SK-MEL-5 (cell line): ENCODE data around the gene ALDH6A1. TPM values are rescaled to one million over a fixed set of nuclear protein-coding genes. Genes with fewer than 3 reads are reported as not detected.
"Not testable (repeated sequence)": the region's sequence is repeated elsewhere in the genome, so short reads cannot be mapped to it uniquely, and the experiment has no call there.

Source experiments
- DNase-seq: peaks from one replicate; pipeline ENCODE4 v3.0.0-alpha.2; 2016; ENCODE audit warnings: low read depth, low spot score
- in situ Hi-C: cut with HindIII; loops from 2 replicates; pipeline ENCODE4 v1.10.0; 2016; ENCODE audit warnings: low sequenced_read_pairs, high pct_unique_total_duplicates, low pct_unique_long_range_greater_than_20kb
- polyA plus RNA-seq, 2 experiments: library from polyadenylated mRNA; depleted of rRNA; stranded (reverse); fragments of >200 nt; gene quantifications; 2 replicates each; pipeline ENCODE4 v1.2.3, GENCODE V29; 2015
- total RNA-seq: library from RNA; depleted of rRNA; stranded (reverse); fragments of >200 nt; shearing (Covaris generic); gene quantifications from 2 replicates; pipeline ENCODE4 v1.2.3, GENCODE V29; 2014; rRNA removed

ALDH6A1 gene
- 11.2 and 12.9 TPM in 2 replicates for total RNA-seq
- 6.6 and 7.9 TPM in 2 replicates for polyA plus RNA-seq (2015; cell fraction: cytosol; rRNA removed)
- 4.1 TPM in 2 replicates for polyA plus RNA-seq (2015; cell fraction: nucleus; rRNA removed)

DNA sequence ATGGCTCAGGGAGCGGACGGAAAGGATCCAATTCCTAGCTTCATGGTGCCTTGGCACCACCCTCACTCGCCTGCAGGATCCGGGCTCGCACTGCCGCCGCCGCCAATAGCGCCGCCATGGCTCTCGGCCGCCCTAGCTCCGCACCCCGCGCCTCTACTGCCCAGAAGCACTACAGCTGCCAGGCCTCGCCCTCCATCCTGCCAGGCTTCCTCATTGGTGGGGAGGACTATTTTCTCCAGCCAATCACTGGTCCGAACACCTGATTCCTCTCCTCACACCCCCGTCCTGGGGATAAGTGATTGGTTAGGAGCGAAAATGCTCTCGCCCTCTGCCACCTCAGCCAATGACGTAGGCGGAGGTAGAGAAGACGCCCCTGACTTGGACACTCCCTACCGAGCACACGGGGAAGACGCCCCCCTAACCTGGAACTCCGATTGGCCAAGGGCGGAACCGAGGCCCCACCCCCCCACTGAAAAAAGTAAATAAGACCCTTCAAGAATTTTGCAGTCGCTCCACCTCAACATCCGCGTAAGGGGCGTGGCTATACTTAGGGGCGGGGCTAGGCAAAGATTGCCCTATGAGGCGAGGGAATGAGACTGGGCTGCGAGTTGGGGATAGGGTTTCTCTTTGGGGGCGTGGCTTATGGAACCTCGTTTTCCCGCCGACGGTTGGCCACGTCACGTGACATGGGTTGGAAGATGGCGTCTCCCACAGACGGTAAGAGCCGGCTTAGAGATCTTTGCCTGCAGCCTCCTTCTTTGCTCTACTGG is at the start of gene ALDH6A1, which contains the start of gene LIN52:
ALDH6A1 (minus strand) TSS at position 177 of the 770 bp plus-strand sequence; CDS start at position 118, 59 bp downstream.
LIN52 (plus strand) TSS at position 680 of the 770 bp plus-strand sequence; CDS start at position 699, 19 bp downstream.
- DNase-seq = peak; percentile 100
- in situ Hi-C loops = no loop called here

DNA sequence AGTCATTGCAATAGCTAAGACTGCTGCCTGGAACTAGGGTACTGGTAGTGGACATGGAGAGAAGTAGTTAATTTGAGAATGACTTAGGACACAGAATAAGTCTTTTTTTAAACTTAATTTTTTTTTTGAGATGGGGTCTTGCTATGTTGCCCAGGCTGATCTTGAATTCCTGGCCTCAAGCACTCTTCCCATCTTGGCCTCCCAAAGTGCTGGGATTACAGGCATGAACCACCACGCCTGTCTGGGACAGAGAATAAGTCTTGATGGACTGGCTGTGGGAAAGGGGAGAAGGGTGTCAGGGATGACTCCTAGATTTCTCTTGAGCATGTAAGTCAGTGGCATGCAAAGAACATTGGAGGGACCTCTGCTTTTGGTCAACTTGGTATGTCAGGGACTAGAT is 43.4 kb upstream of the ALDH6A1 start:
- no peak for DNase-seq
- in situ Hi-C loops = no loop called here

DNA sequence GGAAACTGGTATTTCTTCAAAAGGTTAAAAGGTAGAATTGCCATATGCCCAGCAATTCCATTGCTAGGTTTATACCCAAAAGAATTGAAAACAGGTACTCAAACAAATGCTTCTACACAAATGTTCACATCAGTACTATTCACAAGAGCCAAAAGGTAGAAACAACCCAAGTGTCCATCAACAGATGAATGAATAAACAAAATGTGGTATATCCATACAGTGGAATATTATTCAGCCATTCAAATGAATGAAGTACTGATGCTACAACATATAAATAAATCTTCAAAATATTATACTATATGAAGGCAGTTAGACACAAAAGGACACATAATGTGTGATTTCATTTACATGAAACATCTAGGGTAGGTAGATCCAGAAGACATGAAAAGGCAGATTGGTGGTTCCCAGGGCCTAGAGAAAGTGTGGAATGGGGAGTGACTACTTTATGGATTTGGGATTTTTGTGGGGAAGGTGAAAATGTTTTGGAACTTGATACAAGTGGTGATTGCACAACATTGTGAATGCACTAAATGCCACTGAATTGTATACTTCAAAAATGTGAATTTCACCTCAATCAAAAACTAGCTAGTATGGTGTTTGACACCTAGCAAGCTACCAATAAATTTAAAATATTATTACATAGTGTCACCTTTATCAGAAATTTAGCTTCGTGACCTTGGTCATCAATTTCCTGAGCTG is 42.2 kb upstream of the ALDH6A1 start:
- in situ Hi-C loops = no loop called here

DNA sequence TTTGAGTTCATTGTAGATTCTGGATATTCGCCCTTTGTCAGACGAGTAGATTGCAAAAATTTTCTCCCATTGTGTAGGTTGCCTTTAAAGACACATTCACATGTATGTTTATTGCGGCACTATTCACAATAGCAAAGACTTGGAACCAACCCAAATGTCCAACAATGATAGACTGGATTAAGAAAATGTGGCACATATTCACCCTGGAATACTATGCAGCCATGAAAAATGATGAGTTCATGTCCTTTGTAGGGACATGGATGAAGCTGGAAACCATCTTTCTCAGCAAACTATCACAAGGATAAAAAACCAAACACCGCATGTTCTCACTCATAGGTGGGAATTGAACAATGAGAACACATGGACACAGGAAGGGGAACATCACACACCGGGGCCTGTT is 41.2 kb upstream of the ALDH6A1 start:
- DNase-seq, in situ Hi-C loops: not testable (repeated sequence)

More for the DNA sequence above, 42.2 kb upstream of the ALDH6A1 start:
- no peak for DNase-seq

DNA sequence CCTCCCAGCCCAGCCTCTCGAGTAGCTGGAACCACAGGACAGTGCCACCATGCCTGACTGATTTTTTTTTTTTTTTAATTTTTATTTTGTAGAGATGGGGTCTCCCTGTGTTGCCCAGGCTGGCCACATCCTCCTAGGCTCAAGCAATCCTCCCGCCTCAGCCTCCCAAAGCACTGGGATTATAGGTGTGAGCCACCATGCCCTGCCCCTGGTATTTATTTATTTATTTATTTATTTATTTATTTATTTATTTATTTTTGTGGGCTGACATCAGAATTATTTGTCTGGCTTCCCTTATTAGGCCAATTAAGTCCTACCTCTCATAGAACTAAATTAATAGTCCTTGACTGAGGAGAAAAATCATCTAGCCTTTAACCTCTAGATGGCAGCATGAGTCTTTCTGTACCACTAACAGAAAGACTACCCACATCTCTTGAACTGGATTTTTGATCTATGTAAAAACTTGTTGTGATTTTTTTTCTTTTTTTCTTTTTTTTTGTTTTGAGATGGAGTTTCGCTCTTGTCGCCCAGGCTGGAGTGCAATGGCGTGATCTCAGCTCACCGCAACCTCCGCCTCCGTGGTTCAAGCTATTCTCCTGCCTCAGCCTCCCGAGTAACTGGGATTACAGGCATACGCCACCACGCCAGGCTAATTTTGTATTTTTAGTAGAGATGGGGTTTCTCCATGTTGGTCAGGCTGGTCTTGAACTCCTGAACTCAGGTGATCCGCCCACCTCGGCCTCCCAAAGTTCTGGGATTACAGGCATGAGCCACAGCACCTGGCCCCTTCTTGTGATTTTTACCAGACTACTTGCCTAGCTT is 27.4 kb upstream of the ALDH6A1 start:
- in situ Hi-C loops = loop anchor here (25.0 kb wide), 1 partner anchor 176 kb away; no protein-coding TSS in a partner anchor
- peak; percentile 72 for DNase-seq

DNA sequence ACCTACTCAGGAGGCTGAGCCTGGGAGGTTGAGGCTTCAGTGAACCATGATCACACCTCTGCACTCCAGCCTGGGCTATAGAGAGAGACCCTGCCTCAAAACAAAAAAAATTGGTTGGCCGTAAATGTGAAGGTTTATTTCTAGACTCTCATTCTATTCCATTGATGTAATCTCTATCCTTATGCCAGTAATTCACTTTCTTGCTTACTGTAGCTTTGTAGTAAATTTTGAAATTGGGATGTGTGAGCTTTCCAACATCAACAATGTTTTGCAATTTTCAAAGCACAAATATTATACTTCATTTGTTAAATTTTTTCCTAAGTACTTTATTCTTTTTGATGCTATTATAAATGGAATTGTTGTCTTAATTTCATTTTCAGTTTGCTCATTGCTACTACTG is 25.1 kb upstream of the ALDH6A1 start:
- in situ Hi-C loops = loop anchor here (25.0 kb wide), 1 partner anchor 178 kb away; no protein-coding TSS in a partner anchor

DNA sequence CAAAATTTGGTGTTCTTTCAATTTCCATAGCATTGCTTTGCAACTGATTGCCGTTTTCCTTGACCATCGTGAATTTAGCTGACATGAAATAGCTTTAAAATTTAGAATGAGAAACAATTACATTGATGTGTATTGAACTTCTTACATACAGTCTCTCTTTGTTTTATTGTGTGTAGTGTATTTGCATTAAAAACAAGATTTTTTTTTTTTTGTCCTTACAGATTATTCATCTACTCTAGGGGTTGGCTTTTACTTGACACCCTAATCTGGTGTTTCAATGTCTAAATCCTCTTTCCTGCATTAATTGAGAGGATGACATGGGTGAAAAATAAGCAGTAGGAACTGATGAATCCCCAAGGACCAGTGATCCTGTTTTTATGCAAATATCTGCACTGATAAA is 21.1 kb upstream of the ALDH6A1 start:
- no peak for DNase-seq
- in situ Hi-C loops = loop anchor here (25.0 kb wide), 1 partner anchor 182 kb away; no protein-coding TSS in a partner anchor

More for the DNA sequence above, 25.1 kb upstream of the ALDH6A1 start:
- DNase-seq = no peak

DNA sequence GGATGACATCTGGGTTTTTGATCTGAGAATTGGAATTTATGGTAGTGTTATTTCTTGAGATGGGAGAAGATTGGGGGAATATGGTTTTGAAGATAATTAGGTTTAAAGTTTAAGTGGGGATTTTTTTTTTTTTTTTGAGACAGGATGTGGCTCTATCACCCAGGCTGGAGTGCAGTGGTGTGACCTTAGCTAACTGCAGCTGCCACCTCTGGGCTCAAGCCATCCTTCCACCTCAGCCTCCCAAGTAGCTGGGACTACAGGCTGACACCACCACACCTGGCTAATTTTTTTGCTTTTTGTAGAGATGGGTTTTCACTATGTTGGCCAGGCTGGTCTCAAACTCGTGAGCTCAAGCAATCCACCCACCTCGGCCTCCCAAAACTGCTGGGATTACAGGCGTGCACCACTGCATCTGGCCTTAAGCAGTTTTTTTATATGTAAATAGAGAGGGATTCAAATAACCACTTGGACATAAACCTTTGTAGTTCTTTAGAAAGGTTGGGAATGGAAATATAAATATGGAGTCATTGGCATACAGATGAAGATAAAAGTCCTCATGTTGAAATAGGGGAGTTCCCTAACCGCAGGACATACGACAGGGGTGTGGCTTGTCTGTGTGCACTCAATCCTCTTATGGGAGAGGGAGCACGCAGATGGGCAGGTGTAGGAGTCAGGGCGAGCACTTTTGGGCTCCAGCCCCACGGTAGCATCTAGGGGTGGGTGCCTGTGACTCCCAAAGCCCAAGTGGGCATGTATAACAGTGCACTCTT is 5.2 kb upstream of the ALDH6A1 start:
- DNase-seq = no peak
- in situ Hi-C loops = no loop called here

DNA sequence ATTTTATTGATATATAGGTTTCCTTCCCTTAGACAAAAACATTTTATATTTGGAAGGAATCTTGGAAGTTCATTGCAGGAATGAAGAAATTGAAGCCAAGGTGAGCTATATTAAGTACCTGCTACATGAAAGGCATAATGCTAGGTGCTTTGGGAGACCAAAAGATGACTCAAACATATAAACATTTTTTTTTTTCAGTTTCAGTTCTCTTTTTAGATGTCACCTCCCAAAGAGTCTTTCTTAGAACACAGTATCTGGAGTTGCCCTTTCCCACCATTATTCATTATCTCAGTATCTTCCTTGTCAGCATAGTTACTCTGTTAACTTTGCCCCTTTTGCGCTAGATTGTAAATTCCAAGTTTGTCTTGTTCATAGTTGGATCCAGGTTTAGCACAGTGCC is 1.6 kb upstream of the ALDH6A1 start:
- no peak for DNase-seq
- in situ Hi-C loops = no loop called here

DNA sequence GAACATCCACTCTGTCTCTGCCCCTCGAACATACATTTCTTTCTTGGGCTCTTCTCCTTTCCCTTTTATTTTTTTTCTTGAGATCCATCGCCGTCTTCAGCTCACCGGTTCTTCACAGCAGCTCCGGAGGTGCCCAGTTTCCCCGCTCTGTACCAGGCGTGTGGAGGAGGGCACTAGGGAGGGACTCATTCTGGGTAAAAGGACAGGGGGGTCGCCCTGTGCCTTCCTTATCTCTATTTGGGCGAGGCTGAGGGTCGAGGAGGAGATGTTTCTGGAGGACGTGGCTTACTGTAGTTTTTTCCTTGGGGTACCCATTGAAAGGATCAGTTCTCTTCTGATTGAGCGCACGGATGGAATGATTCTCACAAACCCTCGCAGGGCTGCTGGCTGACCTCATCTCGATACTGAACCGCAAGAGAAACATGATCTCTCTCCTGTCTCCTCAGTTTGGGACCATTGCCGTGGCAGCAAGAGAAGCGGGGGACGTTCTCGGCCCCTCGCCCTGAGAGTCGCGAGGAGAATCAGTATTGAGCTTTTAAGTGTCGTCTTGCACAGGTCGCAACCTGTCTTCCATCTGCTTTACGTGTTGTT is 889 bp upstream of the ALDH6A1 start:
- in situ Hi-C loops = no loop called here

DNA sequence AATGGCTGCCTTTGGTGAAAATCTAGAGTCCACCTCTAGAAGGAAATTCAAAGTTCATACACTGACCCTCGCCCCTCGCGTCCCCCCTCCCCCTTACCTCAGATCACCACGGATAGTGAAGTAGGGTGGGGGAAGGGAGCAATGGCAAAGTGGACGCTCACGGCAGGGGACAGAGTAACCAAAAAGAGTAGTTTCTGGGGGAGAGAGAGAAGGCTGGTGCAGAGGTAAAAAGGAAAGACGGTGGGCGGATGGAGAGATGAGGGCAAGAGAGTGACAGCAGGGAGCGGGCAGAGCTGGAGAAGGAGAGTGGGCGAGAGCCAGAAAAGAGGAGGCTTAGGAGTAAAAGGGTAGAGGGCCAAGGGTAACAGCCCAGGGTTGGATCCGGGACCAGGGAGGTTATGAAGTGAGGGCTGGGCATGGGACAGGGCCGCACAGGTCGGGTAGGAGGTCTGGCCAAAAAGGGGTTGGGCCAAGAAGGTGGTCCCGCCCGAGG is 423 bp downstream of the ALDH6A1 start:
- DNase-seq = no peak
- in situ Hi-C loops = no loop called here

More for the DNA sequence above, 889 bp upstream of the ALDH6A1 start:
- peak; percentile 19 for DNase-seq

DNA sequence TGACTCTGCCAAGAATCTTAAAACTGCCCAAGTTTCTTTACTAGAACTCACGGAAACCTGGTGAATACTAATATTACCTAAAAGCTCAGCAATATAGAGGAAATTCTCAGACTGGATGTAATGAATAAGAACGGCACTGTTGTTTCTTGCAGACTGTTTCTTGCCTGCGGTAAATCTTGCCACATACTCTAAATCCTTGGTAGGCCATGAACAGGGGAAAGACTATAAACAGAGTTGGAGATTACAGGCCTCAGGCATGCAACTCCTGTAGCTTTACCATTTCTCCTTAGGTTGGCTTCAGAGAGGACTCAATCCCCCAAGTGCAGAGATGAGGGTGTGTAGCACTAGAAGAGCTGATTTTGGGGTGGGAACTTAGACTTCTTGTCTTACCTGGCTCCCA is 1.1 kb downstream of the ALDH6A1 start:
- peak; percentile 23 for DNase-seq
- in situ Hi-C loops = no loop called here

DNA sequence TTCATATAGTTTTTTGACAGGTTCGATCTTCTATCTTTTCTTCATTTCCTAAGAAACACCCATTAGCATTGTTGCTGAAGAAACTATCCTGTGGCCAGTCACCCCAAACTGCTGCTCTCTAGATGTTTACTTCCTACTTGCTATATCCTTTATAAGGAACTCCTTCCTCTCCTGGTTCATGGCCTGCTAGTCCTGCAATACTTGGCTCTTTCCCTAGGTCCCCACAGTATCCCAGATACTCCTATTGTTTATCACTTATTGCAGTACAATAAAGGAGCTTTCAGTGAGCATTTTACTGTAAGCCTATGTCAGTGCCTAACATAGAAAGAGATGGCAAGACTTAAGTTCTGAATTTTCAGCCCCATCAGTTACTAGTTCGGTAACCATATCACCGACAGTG is 2.8 kb downstream of the ALDH6A1 start:
- no peak for DNase-seq
- in situ Hi-C loops = no loop called here

DNA sequence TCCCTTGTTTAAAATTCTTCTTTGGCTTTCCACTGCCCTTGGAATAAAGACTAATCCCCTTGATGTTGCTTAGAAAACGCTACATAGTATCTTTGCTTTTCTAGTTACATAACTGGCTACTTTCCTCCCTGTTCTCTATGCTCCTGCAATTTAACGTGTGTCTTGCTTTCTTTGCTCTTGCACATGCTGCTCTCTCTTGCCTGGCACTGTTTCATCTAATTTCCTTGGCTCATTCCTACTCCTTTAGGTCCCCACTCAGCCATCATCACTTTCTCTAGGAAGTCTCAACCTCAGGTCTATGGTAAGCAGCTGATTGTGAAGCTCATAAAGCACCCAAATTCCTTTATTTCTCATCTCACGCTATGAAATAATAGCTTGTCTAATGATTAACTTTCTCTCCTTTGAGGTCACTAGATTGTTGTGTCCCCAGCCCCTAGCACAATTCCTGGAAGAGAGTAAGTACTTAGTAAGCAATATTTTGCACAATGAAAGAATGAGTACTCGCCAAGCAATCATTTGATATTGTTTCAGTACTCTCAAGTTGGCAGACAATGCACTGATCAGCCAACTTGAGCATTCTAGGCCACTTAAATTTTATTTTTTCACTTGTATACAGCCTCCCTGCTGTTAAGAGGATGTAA is 3.3 kb downstream of the ALDH6A1 start:
- in situ Hi-C loops = no loop called here
- no peak for DNase-seq

DNA sequence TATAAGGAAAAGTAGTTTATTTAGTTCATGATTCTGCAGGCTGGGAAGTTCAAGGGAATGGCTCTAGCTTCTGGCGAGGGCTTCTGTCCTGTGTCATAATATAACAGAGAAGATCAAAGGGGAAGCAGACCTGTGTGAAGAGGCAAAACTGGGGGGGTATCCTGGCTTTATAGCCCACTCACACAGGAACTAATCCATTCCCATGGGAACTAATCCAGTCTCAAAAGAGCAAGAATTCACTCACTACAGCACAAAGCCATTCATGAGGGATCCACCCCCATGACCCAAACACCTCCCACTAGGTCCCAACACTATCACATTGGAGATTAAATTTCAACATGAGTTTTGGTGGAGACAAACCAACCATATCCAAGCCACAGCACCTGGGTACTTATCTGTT is 6.9 kb downstream of the ALDH6A1 start:
- in situ Hi-C loops = no loop called here
- no peak for DNase-seq
